Measurements from ENCODE around the gene ULK4. TPM values are rescaled to one million over a fixed set of nuclear protein-coding genes. Genes with fewer than 3 reads are reported as not detected.

ULK4 gene
- total and polyA plus RNA-seq, 2 of the 8 experiments (the other 6 are each of a cell fraction or from before 2014, with no cell fraction given): 3.0 to 10.8 TPM

DNA sequence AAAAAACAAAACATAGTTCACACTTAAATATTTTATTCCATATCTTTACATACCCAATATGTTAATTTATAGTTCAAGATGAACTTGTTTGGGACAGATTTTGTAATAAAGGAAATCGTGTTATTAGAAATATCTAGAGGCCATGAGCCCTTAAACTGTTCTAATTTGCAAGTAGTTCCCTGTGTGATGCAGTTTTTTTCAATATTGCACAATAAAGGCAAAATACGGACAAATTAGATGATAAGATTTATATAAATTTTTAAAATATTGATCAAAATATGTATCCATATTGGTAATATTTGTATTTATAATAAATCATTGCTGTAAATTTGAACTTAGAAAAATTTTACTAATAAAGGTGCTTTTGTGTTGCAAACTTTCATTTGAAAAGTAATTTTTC, 738.8 kb downstream of the ULK4 start:
- FAIRE-seq (no peak), DNase-seq (ENCODE audit: low read depth in 1 of 2, low spot score in 2 of 2) (no peak)
- Histone ChIP-seq H4K20me1 (replicated peaks in 1 of 2; ENCODE audit: control insufficient read depth in 1 of 2, insufficient read depth in 2 of 2, low read length in 2 of 2) (peaks cover 21 to 29% of the 10 kb centered on the region in 2 experiments), H3K9me3 (ENCODE audit: insufficient read depth in 2 of 2, low read depth in 1 of 2, low read length in 1 of 2) (no peaks in the 10 kb centered on the region), H3K79me2 (ENCODE audit: control insufficient read depth in 1 of 2, insufficient read depth in 2 of 2, low read length in 2 of 2) (peaks cover 7 to 100% of the 10 kb centered on the region in 2 experiments), H3K4ac (replicated peaks; ENCODE audit: insufficient read length, low read depth, low read length) (no peak overlapping the region), H2BK120ac (replicated peaks; ENCODE audit: low read depth, low read length) (no peak overlapping the region), H3K23ac (ENCODE audit: insufficient read length) (no peak overlapping the region), H3K9ac (replicated peaks in 1 of 4; ENCODE audit: extremely low read depth in 1 of 4, low read depth in 3 of 4, low read length in 3 of 4) (no peak overlapping the region), H4K5ac (ENCODE audit: insufficient read length, low read depth, low read length) (no peak overlapping the region), H3K79me1 (ENCODE audit: low read depth, low read length) (peaks cover 4% of the 10 kb centered on the region; the same call in 1 of the 2 replicates), H3K4me3 (ENCODE audit: extremely low read depth in 1 of 4, insufficient read depth in 2 of 4, low read depth in 3 of 4, low read length in 4 of 4) (no peak overlapping the region), H3K27me3 (replicated peaks in 1 of 4; ENCODE audit: control insufficient read depth in 3 of 4, extremely low read depth in 1 of 4, insufficient read depth in 3 of 4, low read length in 3 of 4) (peaks cover 0 to 1% (median 0%) of the 10 kb centered on the region in 4 experiments; a peak in 1 of 7 replicates), H3K36me3 (ENCODE audit: control insufficient read depth in 2 of 4, insufficient read depth in 4 of 4, low read length in 3 of 4) (peaks cover 19 to 49% (median 35%) of the 10 kb centered on the region in 4 experiments), H2AK5ac (ENCODE audit: low read depth, low read length) (no peak overlapping the region), H2BK5ac (ENCODE audit: low read depth, low read length) (no peak overlapping the region), H3K27ac (ENCODE audit: low read depth, low read length) (no peak overlapping the region), H2BK12ac (ENCODE audit: low read depth, low read length) (no peak overlapping the region), H2BK15ac (ENCODE audit: low read length) (no peak overlapping the region), H2AFZ (ENCODE audit: low read length) (no peak overlapping the region), H3K56ac (replicated peaks; ENCODE audit: insufficient read length, low read depth, low read length) (no peak overlapping the region), H3K4me1 (replicated peaks in 1 of 4; ENCODE audit: control insufficient read depth in 3 of 4, insufficient read depth in 4 of 4, low read length in 3 of 4) (peaks cover 0 to 6% (median 0%) of the 10 kb centered on the region in 4 experiments; a peak in 3 of 7 replicates), H4K91ac (replicated peaks; ENCODE audit: insufficient read length, low read length) (no peak overlapping the region), H3K14ac (ENCODE audit: insufficient read length) (no peak overlapping the region), H4K8ac (ENCODE audit: extremely low read depth, insufficient read depth, low read length) (no peak overlapping the region), H2BK20ac (ENCODE audit: low read length) (no peak overlapping the region), H3K18ac (ENCODE audit: extremely low read depth, low read length) (no peak overlapping the region), H3K4me2 (ENCODE audit: insufficient read depth in 1 of 2, low read depth in 2 of 2, low read length in 2 of 2) (no peak overlapping the region), H3K23me2 (ENCODE audit: low read depth, low read length) (no peaks in the 10 kb centered on the region)
- WGBS, 2 experiments (ENCODE audit: extremely low coverage in 1 of 2, insufficient coverage in 1 of 2, insufficient read length in 1 of 2, insufficient replicate concordance in 2 of 2, low coverage in 1 of 2, low lambda C conversion rate in 2 of 2, missing lambda C conversion rate in 1 of 2): 83% methylated on average over 2 of the region's 2 CpGs; no CpG with 5 or more reads in 1 of the 2 experiments
- TF ChIP-seq SIRT6 (IDR thresholded peaks at IDR 0.05; ENCODE audit: low read length): no peak
- TF ChIP-seq HDAC6 (IDR thresholded peaks at IDR 0.05; ENCODE audit: low read depth, low read length): no peak
- CTCF ChIA-PET (ENCODE audit: partially characterized antibody): interaction anchor here (1.0 kb wide), 1 partner anchor 13 kb away, joined by 3 read pairs; no protein-coding TSS in a partner anchor
- POLR2A ChIA-PET (ENCODE audit: partially characterized antibody): interaction anchor here (0.7 to 2.1 kb wide), 3 partner anchors 10 to 24 kb away, joined by 4 to 9 read pairs (median 5); partner anchors contain the start of gene CTNNB1

Data from H1 (cell line).